ENCODE results near the gene SLC25A25.
"Not testable (repeated sequence)": the region's sequence is repeated elsewhere in the genome, so short reads cannot be mapped to it uniquely, and the experiment has no call there.

SLC25A25 gene

GRCh38 chr9:128124873-128125579 lies 57.0 kb downstream of the SLC25A25 start:
- peak; percentile 32 to 33 for DNase-seq (ENCODE audit: low read depth in 2 of 2)

- DNase-seq (ENCODE audit: low read depth in 2 of 2) = no peak
Observed at GRCh38 chr9:128125580-128126354, 57.7 kb downstream of the SLC25A25 start.

- peak; percentile 68 to 70 for DNase-seq (ENCODE audit: low read depth in 2 of 2)
Observed at GRCh38 chr9:128127568-128127989, 59.5 kb downstream of the SLC25A25 start, which contains the start of gene PTGES2. Gene PTGES2, minus strand, starts transcription at chr9:128127729. Its CDS starts 12 bp downstream, at chr9:128127717.

GRCh38 chr9:128127990-128128835 lies 60.2 kb downstream of the SLC25A25 start:
- DNase-seq (ENCODE audit: low read depth in 2 of 2) = peak; percentile 68 to 73

GRCh38 chr9:128128836-128129590 lies 61.0 kb downstream of the SLC25A25 start:
- DNase-seq (ENCODE audit: low read depth in 2 of 2) = no peak

GRCh38 chr9:128129976-128130590 lies 62.1 kb downstream of the SLC25A25 start:
- DNase-seq (ENCODE audit: low read depth in 2 of 2) = peak in 1 of 2 donors; percentile 51

GRCh38 chr9:128130651-128131050 lies 62.6 kb downstream of the SLC25A25 start:
- not testable (repeated sequence) for DNase-seq (ENCODE audit: low read depth in 2 of 2)

- not testable (repeated sequence) for DNase-seq (ENCODE audit: low read depth in 2 of 2)
Observed at GRCh38 chr9:128131346-128131745, 63.3 kb downstream of the SLC25A25 start.

GRCh38 chr9:128132139-128132538 lies 64.1 kb downstream of the SLC25A25 start:
- not testable (repeated sequence) for DNase-seq (ENCODE audit: low read depth in 2 of 2)

- DNase-seq (ENCODE audit: low read depth in 2 of 2) = not testable (repeated sequence)
Observed at GRCh38 chr9:128135561-128135960, 67.5 kb downstream of the SLC25A25 start.

- no peak for DNase-seq (ENCODE audit: low read depth in 2 of 2)
Observed at GRCh38 chr9:128136816-128137793, 69.1 kb downstream of the SLC25A25 start.

- DNase-seq (ENCODE audit: low read depth in 2 of 2) = no peak
Observed at GRCh38 chr9:128138001-128138400, 70.0 kb downstream of the SLC25A25 start.

- DNase-seq (ENCODE audit: low read depth in 2 of 2) = no peak
Observed at GRCh38 chr9:128139621-128140020, 71.6 kb downstream of the SLC25A25 start.

- DNase-seq (ENCODE audit: low read depth in 2 of 2) = no peak
Observed at GRCh38 chr9:128141604-128142003, 73.6 kb downstream of the SLC25A25 start.

GRCh38 chr9:128142061-128142460 lies 74.0 kb downstream of the SLC25A25 start:
- no peak for DNase-seq (ENCODE audit: low read depth in 2 of 2)

- DNase-seq (ENCODE audit: low read depth in 2 of 2) = no peak
Observed at GRCh38 chr9:128142596-128142995, 74.6 kb downstream of the SLC25A25 start.

GRCh38 chr9:128143525-128144238 lies 75.7 kb downstream of the SLC25A25 start:
- no peak for DNase-seq (ENCODE audit: low read depth in 2 of 2)

- no peak for DNase-seq (ENCODE audit: low read depth in 2 of 2)
Observed at GRCh38 chr9:128144239-128145181, 76.5 kb downstream of the SLC25A25 start.

Data from stimulated activated CD8-positive, alpha-beta memory T cell treated with anti-CD3 and anti-CD28 coated beads, Interleukin-2, amount 100 ng/mL, for 48 hours (primary cell).